HTR-8/SVneo (cell line): ENCODE measurements around the gene AUTS2.
A peak's percentile ranks its signal among the peaks of the same experiment; 100 is the strongest.
"Not testable (repeated sequence)": the region's sequence is repeated elsewhere in the genome, so short reads cannot be mapped to it uniquely, and the experiment has no call there.

Source experiments
- DNase-seq: peaks from one replicate; pipeline ENCODE4 v3.0.0; 2011; ENCODE audit warnings: low spot score, mixed read lengths; ENCODE audit not compliant: insufficient read length
- FAIRE-seq: peaks from 2 replicates; lab custom pipeline; 2011; peaks lifted over from hg19 to GRCh38; lab: Jason Lieb, UNC

AUTS2 gene

GRCh38 chr7:70237831-70238575 is 639.7 kb downstream of the AUTS2 start:
- FAIRE-seq (no peak), DNase-seq (no peak)

DNA sequence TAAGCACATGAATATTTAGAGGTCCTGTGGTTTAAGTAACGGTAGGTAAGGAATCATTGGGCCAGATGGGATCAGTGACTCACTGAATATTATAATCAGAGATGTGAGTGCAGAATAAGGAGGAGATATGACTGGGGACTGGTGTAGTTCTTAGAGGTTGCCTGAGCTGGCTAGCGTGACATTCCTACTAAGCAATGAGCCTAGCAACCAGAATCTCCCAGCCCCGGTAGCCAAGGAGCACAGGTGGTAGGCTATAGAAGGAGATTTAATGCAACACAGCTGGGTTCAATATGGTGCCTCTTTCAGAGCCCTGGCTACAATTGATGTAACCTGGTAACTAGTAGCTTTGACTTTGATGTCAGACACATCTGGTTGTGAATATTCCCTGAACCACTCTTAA is 641.6 kb downstream of the AUTS2 start:
- DNase-seq (no peak), FAIRE-seq (no peak)

- FAIRE-seq (no peak), DNase-seq (no peak)
Measured at GRCh38 chr7:70240873-70241272, 642.6 kb downstream of the AUTS2 start.

- FAIRE-seq (no peak), DNase-seq (no peak)
Measured at GRCh38 chr7:70241536-70242175, 643.4 kb downstream of the AUTS2 start.

GRCh38 chr7:70242826-70243225 is 644.6 kb downstream of the AUTS2 start:
- no peak for FAIRE-seq
- DNase-seq = no peak

- DNase-seq (no peak), FAIRE-seq (no peak)
Measured at GRCh38 chr7:70243443-70243842, 645.2 kb downstream of the AUTS2 start.

DNA sequence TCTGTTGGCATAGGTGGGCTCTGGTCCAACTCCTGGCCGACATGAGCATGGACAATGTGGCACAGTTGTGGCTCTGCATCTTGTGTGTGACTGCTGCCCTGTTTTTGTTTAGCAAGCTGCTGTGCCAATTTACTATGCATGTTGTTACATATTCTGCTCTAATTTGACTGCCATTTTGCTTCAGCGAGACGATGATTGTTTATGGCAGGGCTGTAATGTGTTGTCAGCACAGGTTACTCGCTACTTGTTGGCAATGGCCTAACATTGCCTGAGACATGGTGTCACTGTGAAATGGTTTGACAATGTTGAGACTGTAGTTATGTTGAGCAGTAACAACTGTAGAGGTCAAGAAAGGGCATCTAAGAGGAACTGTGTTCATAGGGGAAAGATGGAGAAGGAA is 659.6 kb downstream of the AUTS2 start:
- no peak for FAIRE-seq
- no peak for DNase-seq

- no peak for DNase-seq
- FAIRE-seq = no peak
Measured at GRCh38 chr7:70259502-70259901, 661.2 kb downstream of the AUTS2 start.

DNA sequence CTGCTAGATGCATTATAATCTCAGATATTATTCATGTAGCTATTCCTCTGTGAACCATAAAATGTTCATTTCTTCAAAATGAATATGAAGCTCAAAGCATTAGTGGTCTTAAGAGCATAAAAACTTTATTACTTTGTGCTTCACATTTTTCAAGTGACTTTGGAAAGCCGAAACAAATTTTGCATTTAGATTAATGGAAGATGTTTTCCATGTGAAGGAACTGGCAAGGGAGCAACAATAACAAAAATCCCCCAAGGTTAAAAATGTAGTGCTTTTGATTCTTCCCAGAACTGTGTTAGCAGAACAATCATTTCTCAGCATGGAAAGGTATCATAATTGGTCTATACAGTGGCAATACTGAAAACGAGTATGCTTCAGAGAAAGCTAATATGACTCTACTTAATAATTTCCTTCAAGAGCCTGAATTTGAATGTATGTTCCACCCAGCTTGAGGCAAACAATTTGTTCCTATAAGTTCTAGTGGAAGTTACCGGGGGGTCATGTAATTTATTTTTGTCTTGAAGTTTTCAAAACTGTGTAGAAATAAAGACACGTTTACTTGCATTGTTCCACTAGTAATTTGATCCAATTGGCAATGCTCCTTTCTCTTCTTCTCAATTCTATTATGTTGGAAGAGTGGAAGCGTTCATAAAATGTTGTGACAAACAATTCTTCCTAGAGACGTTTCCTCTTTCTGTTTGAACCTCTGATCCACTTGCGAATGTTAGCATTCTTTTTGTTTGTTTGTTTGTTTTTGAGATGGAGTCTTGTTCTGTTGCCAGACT is 665.4 kb downstream of the AUTS2 start:
- DNase-seq (no peak), FAIRE-seq (no peak)

DNA sequence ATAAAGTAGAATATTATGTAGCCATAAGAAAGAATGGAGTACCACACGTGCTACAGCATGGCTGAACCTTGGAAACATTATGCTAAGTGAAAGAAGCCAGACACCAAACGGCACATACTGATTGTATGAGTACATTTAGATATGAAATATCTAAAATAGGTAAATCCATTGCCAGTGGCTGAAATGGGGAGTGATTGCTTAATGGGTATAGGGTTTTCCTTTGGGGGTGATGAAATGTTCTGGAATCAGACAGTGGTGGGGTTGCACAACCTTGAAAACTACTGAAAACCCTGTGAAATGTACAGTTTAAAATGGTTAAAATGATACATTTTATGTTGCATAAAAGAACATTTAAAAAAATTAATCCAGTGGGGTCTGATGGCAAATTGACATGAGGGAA is 667.9 kb downstream of the AUTS2 start:
- FAIRE-seq (no peak), DNase-seq (no peak)

GRCh38 chr7:70267381-70268120 is 669.3 kb downstream of the AUTS2 start:
- no peak for DNase-seq
- no peak for FAIRE-seq

DNA sequence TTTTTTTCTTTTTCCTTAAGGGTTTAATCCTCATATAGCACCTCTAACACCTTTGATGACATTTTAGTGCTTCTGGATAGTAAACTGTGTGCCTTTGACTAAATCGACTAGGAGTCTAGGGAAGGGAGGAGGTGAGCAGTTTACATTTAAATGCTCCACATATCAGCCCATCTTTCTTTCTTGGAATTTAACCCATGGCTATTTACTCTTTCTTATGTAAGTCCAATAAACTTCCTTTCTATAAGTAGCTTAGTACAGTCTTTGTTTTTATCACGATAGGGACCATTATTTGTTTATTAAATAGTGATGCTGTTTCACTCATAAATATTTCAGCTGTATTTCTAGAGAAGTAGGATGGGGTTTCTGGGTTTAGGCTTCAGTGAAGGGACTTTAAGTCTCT is 669.9 kb downstream of the AUTS2 start:
- FAIRE-seq (no peak), DNase-seq (no peak)

DNA sequence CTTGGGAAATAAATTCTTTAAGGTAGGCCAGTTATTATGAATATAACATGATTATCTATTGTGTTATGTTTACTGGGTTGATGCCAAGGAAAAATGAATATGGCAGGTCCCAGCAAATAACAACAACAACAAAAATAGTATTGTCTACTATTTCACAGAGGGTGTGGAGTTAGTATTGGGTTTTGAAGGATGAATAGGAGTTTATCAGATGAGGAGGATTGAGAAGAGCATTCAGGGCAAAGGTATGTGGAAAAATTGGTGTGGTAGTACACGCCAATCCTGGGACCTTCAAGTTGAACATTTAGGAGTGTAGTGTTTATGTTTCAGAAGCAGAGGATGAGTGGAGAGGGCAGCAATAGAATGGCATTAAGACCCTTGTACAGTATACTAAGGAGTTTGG is 671.9 kb downstream of the AUTS2 start:
- FAIRE-seq = no peak
- DNase-seq = no peak

GRCh38 chr7:70271617-70272081 is 673.4 kb downstream of the AUTS2 start:
- peak; percentile 28 for DNase-seq
- no peak for FAIRE-seq

DNA sequence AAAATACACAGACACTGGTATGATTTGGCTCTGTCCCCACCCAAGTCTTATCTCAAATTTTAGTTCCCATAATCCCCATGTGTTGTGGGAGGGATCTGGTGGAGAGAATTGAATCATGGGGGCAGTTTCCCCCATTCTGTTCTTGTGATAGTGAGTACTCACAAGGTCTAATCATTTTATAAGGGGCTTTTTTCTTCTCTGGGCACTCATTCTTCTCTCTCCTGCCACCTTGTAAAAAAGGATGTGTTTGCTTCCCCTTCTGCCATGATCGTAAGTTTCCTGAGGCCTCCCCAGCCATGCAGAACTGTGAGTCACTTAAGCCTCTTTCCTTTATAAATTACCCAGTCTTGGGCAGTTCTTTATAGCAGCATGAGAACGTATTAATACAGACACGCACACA is 677.3 kb downstream of the AUTS2 start:
- not testable (repeated sequence) for FAIRE-seq, DNase-seq

- FAIRE-seq (no peak), DNase-seq (no peak)
Measured at GRCh38 chr7:70285187-70285586, 686.9 kb downstream of the AUTS2 start.

GRCh38 chr7:70285854-70286253 is 687.6 kb downstream of the AUTS2 start:
- DNase-seq (no peak), FAIRE-seq (no peak)

GRCh38 chr7:70288781-70289456 is 690.6 kb downstream of the AUTS2 start:
- no peak for FAIRE-seq

DNA sequence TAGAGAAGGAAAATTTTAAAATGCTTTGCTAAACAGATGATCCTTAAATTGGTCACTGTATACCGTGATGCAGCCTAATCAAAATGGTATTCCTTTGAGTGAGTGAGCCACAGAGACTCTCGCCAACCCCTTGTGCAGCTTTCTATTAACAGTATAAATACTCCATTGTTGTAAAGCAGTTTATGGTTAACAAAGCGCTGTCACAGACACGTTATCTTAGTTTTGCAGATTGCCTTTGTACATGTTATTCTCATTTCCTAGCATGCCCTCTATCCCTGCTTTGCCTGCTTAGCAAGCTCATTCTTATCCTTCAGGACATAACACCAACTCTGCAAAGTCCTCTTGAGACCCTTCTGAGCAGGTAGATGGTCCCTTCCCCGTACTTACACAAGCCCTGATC is 694.4 kb downstream of the AUTS2 start:
- FAIRE-seq (no peak), DNase-seq (no peak)

More at GRCh38 chr7:70288781-70289456, 690.6 kb downstream of the AUTS2 start:
- no peak for DNase-seq
